Liver (tissue), 3 donors: ENCODE measurements around the gene CREB5.

Source experiments
- RAD21 ChIP-seq, 2 donors: IDR thresholded peaks; 2 replicates each; pipeline ENCODE4 v1.6.1; 2016; ENCODE audit warnings: antibody characterized with exemption in 2 of 2, mild to moderate bottlenecking in 2 of 2
- TAF1 ChIP-seq: conservative IDR thresholded peaks from 2 replicates; pipeline ENCODE4 v1.6.1; 2016; ENCODE audit warnings: antibody characterized with exemption, mild to moderate bottlenecking
- YY1 ChIP-seq: IDR thresholded peaks from 2 replicates; pipeline ENCODE4 v1.6.1; 2016; ENCODE audit warnings: antibody characterized with exemption, mild to moderate bottlenecking
- TF ChIP-seq, protein P1 (sequence below): fragments of 150-350 bp; IDR thresholded peaks from 2 replicates; pipeline ENCODE4 v1.5.1; 2017; ENCODE audit warnings: improper control_type of control experiment, low read depth, low read length; ENCODE audit not compliant: missing input control
- TF ChIP-seq, protein P2 (sequence below): IDR thresholded peaks from 2 replicates; pipeline ENCODE4 v1.6.1; 2016; ENCODE audit warnings: antibody characterized with exemption, mild to moderate bottlenecking
- TF ChIP-seq, protein P3 (sequence below): IDR thresholded peaks from 2 replicates; pipeline ENCODE4 v1.6.1; 2016; ENCODE audit warnings: antibody characterized with exemption
- TF ChIP-seq, protein P4 (sequence below): IDR thresholded peaks from 2 replicates; pipeline ENCODE4 v1.6.1; 2016; ENCODE audit warnings: antibody characterized with exemption
- TF ChIP-seq, protein P5 (sequence below): IDR thresholded peaks from 2 replicates; pipeline ENCODE4 v1.6.1; 2016; ENCODE audit warnings: antibody characterized with exemption
- donor health status: healthy.
- donor health status: healthy.

DNA sequence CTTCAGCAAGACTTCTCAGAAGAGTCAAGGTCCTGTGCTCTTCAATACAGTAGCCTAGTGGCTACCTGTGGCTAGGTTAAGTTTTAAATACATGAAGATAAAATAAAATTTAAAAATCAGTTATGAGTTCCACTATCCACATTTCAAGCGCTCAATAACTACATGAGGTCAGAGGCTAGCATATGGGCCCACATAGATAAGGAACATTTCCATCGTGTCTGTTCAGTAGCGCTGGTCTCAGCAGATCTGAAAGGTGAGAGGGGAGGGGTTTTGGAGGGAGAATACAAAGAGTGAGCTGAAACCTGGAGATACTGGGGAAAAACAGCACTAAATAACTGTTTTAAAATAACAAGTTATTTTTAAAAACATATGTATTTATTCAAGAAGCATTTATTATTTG lies 326.8 kb downstream of the CREB5 start:
- TF ChIP-seq, protein P1, sequence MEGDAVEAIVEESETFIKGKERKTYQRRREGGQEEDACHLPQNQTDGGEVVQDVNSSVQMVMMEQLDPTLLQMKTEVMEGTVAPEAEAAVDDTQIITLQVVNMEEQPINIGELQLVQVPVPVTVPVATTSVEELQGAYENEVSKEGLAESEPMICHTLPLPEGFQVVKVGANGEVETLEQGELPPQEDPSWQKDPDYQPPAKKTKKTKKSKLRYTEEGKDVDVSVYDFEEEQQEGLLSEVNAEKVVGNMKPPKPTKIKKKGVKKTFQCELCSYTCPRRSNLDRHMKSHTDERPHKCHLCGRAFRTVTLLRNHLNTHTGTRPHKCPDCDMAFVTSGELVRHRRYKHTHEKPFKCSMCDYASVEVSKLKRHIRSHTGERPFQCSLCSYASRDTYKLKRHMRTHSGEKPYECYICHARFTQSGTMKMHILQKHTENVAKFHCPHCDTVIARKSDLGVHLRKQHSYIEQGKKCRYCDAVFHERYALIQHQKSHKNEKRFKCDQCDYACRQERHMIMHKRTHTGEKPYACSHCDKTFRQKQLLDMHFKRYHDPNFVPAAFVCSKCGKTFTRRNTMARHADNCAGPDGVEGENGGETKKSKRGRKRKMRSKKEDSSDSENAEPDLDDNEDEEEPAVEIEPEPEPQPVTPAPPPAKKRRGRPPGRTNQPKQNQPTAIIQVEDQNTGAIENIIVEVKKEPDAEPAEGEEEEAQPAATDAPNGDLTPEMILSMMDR, result no peak
- TF ChIP-seq, protein P2, sequence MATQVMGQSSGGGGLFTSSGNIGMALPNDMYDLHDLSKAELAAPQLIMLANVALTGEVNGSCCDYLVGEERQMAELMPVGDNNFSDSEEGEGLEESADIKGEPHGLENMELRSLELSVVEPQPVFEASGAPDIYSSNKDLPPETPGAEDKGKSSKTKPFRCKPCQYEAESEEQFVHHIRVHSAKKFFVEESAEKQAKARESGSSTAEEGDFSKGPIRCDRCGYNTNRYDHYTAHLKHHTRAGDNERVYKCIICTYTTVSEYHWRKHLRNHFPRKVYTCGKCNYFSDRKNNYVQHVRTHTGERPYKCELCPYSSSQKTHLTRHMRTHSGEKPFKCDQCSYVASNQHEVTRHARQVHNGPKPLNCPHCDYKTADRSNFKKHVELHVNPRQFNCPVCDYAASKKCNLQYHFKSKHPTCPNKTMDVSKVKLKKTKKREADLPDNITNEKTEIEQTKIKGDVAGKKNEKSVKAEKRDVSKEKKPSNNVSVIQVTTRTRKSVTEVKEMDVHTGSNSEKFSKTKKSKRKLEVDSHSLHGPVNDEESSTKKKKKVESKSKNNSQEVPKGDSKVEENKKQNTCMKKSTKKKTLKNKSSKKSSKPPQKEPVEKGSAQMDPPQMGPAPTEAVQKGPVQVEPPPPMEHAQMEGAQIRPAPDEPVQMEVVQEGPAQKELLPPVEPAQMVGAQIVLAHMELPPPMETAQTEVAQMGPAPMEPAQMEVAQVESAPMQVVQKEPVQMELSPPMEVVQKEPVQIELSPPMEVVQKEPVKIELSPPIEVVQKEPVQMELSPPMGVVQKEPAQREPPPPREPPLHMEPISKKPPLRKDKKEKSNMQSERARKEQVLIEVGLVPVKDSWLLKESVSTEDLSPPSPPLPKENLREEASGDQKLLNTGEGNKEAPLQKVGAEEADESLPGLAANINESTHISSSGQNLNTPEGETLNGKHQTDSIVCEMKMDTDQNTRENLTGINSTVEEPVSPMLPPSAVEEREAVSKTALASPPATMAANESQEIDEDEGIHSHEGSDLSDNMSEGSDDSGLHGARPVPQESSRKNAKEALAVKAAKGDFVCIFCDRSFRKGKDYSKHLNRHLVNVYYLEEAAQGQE, result no peak
- no peak for TF ChIP-seq TAF1
- TF ChIP-seq YY1, result no peak
- TF ChIP-seq, protein P3, sequence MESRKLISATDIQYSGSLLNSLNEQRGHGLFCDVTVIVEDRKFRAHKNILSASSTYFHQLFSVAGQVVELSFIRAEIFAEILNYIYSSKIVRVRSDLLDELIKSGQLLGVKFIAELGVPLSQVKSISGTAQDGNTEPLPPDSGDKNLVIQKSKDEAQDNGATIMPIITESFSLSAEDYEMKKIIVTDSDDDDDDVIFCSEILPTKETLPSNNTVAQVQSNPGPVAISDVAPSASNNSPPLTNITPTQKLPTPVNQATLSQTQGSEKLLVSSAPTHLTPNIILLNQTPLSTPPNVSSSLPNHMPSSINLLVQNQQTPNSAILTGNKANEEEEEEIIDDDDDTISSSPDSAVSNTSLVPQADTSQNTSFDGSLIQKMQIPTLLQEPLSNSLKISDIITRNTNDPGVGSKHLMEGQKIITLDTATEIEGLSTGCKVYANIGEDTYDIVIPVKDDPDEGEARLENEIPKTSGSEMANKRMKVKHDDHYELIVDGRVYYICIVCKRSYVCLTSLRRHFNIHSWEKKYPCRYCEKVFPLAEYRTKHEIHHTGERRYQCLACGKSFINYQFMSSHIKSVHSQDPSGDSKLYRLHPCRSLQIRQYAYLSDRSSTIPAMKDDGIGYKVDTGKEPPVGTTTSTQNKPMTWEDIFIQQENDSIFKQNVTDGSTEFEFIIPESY, result no peak
- no peak for TF ChIP-seq RAD21 (IDR thresholded peaks at IDR 0.05)
- TF ChIP-seq, protein P4, sequence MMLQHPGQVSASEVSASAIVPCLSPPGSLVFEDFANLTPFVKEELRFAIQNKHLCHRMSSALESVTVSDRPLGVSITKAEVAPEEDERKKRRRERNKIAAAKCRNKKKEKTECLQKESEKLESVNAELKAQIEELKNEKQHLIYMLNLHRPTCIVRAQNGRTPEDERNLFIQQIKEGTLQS, result no peak
- TF ChIP-seq, protein P5, sequence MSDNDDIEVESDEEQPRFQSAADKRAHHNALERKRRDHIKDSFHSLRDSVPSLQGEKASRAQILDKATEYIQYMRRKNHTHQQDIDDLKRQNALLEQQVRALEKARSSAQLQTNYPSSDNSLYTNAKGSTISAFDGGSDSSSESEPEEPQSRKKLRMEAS, result no peak
